Activated CD8-positive, alpha-beta memory T cell treated with anti-CD3 and anti-CD28 coated beads for 1 hour (primary cell): ENCODE results near the gene BCOR.

ENCODE experiments used
- DNase-seq, 2 donors: peaks; one replicate each; pipeline ENCODE4 v3.0.0-alpha.2; 2020; ENCODE audit warnings: low read depth in 1 of 2; ENCODE audit errors: extremely low read depth in 1 of 2

Gene BCOR

GRCh38 chrX:40068048-40068447 lies 29.7 kb downstream of the BCOR start:
- DNase-seq = no peak

GRCh38 chrX:40066700-40067099 lies 31.1 kb downstream of the BCOR start:
- DNase-seq = no peak

DNA sequence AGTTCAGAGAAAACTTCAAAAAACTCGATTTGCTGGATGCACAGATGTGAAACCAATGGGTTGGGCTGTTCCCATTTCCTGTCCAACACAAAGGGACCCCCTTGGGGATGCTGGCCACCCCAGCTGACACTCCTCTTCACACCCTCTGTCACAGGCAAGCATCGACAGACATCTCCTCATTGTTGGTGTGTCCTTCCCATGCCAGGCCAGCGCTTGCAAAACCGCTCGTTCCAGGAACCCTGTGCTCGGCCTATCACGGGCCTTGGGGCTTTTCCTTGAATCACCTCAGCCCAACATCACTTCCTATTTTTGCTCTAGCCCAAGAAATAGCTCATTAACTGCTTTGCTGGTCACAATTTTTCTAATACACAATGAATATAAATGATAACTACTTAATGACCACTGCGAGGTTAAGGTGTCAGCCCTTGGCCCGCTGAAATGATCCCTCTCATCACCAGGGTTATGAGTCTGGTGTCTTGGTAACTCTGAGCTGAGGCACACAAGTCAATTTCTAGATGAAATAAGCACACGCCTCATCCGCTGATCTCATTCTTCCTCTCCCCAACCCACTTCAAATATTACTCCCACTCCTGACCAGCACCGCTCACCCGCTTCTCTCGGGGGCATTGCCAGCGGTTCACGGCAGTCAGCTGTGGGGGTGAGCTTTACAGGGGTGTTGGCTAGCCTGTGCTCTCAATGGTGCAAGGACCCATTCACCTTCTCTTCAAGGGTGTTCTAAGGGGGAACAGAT lies 32.3 kb downstream of the BCOR start:
- no peak for DNase-seq

DNA sequence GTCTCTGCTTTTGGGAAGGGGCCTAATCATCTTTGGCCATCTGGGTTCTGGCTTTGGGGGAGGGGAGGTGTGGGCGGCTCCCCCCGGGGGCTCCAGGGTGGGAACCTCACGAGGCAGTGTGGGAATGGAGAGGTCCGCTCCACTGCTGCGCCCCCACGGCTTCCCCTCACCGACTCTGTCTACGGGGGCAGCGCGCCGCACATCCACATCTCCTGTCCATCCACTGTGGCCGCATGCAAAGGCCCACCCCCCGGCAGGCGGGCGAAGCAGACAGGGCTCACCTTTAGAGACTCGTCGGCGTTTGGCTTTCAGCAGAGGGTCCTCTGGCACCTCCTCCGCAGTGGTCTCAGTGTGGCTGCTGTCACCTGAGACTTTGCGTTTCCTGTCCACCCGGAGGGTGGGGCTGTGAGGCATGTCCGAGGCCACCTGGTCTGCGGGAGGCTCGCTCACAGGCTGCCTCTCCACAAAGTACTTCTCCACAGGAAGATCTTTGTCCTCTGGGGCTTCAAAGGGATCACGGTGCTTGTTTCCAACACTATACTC lies 33.6 kb downstream of the BCOR start:
- DNase-seq = no peak

GRCh38 chrX:40063555-40063954 lies 34.2 kb downstream of the BCOR start:
- DNase-seq = no peak

DNA sequence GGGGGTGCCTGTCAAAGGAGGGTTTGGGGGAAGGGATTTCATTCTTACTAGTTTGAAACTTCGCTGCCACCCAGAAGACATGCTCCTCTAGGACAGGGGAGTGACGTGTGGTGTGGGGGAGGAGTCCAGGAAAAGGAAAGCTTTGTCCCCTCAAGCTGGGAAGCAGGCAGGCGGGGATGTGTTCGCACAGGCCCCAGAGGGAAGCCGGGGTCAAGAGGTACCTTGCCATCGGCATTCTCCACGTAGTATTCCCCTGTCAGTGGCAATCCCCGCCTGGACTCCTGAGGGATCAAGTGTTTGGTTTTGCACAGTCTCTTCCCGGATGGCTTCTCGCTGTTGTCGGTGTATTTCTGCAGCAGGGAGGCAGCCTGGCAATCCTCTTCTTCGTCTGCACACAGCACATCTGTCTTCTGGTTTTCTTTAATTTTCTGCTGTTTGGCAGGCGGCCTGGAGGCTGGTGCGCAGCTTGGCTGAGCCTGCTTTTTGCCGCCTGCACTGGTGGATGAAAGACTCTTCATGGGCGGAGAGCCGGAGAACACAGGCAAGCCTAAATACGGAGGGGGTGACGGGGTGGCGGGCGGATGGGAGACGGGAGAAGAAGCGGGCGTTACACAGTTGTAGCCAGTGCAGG lies 35.1 kb downstream of the BCOR start:
- DNase-seq = no peak

DNA sequence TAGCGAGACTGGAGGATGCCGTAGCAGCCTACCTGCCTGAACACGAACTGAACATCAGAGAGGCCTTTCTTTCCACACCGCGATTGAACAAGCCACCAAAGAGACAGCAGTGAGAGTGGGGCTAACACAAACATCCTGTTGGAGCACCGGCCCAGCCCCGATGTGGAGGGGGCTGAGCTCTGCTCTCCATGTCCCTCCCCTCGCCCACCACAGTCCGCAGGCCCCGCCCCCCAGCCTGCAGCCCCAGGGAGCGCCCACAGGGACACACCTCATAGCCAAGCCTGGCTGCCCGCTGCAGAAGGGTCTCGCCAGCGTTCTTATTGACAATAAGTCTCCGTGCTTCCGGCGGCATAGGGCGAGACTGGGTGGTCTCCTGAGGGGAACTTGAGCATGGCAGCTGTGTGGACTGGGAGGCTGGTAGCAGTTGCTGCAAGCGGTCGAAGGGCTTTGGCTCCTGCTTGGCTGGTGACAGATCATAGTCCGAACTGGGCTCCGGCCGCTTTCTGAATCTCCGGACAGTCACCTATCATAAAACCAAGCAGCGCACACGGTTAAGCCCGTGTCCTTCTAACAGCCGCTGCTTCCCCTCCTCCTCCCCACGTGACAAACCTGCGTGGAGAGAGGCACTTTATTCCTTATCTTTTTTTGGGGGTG lies 35.8 kb downstream of the BCOR start:
- DNase-seq = no peak

- DNase-seq = no peak
These were observed 36.8 kb downstream of the BCOR start for GRCh38 chrX:40061005-40061404.

GRCh38 chrX:40060356-40060845 lies 37.4 kb downstream of the BCOR start:
- DNase-seq = no peak

DNA sequence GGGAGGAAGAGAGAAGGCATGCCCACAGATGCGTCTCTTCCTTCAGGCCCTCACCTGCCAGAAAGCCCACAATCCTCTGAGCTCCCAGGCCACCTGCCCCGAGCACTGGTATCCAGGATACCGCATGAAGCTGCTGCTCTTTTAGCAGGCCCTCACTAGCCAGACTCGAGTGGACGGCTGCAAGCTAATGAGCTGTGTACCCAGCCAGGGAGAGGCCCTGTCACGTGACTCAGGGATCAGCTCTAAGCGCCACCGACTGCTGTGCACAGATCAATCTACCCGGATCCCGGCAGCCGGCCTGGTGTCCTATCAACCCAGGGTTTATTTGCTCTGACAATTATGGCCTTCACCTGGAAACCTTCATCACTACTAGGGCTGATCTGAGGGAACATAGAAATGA lies 39.0 kb downstream of the BCOR start:
- DNase-seq = no peak

- no peak for DNase-seq
These were observed 40.4 kb downstream of the BCOR start for GRCh38 chrX:40057405-40057804.

DNA sequence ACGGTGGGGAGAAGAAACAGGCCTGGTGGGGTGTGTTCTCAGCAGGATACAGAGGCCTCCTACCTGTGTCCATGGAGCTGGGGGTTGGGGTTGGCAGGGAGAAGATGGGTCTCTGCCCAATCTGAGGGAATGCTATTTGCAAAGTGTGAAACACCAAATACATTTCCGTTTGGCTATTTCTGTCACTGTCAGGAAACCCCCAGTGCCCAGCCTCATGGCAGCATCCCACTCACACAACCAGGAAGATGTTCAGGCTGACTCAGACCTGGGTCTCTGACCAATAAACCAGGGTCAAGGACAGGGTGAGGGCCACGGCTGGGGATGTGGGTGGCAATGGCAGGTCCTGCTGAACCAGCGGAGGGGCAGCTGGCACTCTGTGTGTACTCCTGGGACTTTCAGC lies 41.3 kb downstream of the BCOR start:
- DNase-seq = no peak

DNA sequence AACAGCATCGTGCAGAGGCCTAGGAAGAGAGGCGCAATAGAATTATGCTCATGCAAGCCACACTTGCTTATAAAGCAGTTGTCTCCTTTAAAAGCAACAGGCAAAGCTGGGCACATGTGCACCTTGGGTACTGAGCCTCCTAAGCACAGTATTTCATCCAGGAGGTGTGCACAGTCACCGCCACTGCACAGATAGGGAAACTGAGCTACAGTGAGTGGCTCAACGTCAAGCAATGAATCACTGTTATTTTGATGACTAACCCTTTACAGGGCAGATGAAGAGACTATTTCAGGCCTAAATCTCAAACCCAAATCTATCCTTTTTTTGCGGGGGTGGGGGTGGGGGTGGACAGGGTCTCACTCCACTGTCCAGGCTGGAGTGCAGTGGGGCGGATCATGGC lies 42.3 kb downstream of the BCOR start:
- DNase-seq = no peak

GRCh38 chrX:40054793-40055192 lies 43.0 kb downstream of the BCOR start:
- DNase-seq = no peak

DNA sequence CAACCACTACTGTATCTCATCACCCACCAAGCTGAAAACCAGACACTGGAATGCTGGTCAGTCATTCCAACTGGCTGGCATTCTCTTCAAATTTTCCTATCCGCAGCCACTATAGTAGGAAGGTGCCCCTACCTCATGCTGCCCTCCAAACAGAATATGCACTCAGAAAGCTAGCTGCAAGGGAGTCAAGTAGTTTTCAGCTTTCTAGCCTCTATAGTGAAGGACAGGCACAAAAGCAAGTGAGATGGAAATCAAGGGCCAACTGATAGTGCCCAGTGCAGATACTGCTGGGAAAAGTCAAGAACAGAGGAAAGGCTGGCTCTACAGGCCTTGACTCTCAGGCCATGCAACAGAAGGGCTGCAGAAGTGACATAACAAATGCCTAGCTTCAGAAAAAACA lies 47.2 kb downstream of the BCOR start:
- no peak for DNase-seq

DNA sequence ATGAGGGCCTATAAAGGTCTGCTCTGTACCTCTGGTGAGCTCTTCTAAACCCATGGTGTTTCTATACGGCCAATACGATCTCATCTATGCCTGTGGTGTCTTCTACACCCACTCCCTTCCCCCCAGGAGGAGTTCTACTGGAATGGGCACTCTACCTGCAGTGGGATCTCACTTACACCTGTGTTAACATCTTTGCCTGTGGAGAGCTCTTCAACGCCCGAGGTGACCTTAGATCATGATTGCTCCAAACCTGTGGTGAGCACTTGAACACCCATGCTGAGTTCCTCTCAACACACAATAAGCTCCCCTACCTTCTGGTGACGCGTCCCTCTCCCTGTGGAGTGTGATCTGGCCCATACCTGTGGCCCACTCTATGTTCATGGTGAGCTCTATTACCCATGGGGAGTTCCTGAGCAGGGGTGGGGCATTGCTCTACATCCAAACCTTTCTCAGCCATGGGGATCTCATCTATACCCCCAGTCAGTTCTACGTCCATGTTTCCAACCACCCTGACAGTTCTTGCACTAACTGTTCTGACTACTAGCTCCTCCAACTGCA lies 48.6 kb downstream of the BCOR start:
- DNase-seq = no peak

- no peak for DNase-seq
These were observed 50.3 kb downstream of the BCOR start for GRCh38 chrX:40047485-40047884.

GRCh38 chrX:40043895-40044294 lies 53.9 kb downstream of the BCOR start:
- DNase-seq = no peak

DNA sequence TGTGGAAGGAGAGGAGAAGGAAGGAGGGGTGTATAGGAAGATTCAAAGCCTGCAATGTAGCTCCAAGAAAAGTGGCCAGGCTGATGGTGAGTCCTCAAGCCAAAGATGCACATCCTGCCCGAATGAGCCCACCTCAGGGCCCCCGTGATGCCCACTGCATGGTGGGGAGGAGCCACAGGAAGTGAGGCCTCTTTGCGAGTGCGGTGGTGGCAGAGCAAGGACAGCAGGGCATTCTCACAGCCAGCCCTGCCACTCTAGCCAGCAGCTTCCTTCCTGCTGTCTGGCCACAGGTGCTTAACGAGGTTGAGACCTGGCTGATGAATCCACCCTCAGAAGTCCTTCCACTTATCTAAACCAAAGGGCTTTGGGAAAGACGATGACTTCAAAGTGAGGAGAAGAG lies 55.8 kb downstream of the BCOR start:
- DNase-seq = no peak

GRCh38 chrX:40040686-40041461 lies 56.9 kb downstream of the BCOR start:
- DNase-seq = no peak

DNA sequence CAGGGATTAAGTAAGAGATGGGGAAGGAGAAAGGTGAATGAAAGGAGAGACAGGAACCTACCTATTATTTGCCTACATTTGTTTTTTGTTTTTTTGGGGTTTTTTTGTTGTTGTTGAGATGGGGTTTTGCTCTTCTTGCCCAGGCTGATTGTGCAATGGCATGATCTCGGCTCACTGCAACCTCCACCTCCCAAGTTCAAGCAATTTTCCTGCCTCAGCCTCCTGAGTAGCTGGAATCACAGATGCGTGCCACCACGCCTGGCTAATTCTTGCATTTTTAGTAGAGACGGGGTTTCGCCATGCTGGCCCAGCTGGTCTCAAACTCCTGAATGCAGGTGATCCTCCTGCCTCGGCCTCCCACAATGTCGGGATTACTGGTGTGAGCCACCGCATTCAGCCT lies 57.9 kb downstream of the BCOR start:
- no peak for DNase-seq
